Hematopoietic multipotent progenitor cell treated with erythropoietin and hydrocortisone succinate and interleukin-3 and kit ligand, for 15 days (in vitro differentiated cells): Measurements from ENCODE around the gene ADAM19.

ENCODE experiments used
- DNase-seq: peaks from one replicate; pipeline ENCODE4 v3.0.0-alpha.2; 2015; ENCODE audit warnings: low spot score

The ADAM19 gene

GRCh38 chr5:157542282-157543000, 33.1 kb downstream of the ADAM19 start:
- no peak for DNase-seq

- no peak for DNase-seq
Measured at GRCh38 chr5:157541447-157542118, 34.0 kb downstream of the ADAM19 start.

DNA sequence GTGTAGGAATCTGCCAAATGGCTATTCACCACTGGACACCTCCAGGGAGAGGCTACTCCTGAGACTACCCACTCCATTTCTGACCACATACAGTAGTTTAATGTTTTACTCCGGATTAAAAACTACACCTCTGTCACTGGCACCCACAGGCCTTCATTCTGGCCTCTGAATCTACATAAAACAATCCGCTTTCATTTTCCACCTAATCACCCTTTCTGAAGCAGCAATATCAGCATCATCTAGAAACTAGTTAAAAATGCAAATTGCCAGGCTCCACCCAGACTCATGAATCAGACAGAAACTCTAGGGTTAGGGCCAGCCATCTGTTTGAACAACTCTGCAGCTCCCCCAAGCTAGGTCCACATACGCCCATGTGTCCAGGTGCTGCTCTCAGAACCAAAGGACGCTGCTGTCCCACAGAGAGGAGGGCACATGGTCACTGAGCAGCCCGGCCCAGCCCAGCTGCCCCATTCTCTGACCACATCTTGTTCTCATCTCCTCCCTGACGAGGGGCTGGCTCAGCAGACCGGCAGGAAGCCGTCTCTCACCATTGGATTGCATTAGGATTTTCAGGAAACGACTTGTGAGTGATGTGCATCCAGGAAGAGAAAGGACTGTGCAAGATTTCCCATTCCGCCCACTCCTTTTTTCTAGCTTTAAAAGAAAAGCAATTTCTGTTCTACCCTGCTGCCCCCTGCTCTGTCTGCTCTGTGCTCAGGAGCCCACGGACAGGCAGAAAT, 34.7 kb downstream of the ADAM19 start:
- no peak for DNase-seq

DNA sequence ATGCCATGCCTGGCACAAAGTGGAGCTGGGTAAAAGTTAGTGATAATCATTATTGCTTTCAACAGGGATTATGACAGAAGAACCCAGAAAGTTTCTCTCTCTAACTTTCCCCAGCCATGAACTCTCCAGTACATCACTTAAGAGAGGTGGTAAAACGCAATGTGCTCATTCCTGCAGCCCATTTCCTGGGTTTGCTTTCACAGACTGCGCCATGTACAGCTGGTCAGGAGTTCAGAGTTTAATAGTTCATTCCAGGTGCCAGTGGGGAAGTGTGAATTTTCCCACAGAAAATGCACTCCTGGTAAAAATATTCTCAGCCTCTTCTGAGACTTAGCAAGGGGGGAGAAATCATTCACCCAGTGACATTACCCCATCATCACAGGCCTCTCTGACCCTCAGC, 35.5 kb downstream of the ADAM19 start:
- DNase-seq = no peak

DNA sequence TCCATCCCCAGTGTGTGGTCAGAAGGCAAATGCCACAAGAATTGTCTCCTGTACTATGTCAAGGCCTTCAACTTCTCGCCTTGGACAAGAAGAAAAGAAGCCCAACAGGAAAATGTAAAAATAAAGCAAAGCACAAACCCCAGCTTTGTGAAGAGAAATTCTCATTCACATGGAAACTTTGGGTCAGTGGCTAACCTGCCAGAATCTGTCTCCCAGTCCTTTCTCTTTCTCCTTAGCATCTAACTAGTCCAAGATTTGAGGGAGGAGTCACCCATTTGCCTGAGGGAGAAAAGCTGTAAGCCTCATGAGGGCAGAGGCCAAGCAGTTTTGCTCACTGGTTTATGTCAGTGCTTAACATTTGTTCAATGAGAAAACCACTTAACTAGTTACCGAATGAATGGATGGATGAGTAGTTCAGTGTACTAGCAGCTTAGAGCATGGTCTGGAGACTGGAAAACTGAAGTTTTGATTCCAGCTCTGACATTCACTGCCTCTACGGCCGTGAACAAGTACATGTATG, 36.0 kb downstream of the ADAM19 start:
- no peak for DNase-seq

DNA sequence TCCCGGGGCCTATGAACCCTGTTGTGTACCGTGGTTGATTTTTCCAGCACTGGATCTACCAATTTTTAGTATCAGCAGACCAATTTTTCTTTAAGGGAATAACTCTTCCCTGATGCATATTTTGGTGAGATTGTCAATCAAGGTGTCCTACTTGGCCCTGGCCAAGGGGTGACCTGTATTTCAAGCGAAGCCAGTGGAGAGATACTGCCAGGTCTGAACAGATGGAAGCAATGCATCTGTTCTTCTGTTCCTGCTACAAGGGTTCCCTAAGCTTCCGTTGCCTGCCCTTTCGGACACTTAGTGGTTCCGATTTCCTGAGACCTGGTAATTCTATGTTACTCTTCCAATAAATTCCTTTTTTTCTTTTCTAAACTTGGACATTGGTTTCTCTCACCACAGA, 37.3 kb downstream of the ADAM19 start:
- no peak for DNase-seq

DNA sequence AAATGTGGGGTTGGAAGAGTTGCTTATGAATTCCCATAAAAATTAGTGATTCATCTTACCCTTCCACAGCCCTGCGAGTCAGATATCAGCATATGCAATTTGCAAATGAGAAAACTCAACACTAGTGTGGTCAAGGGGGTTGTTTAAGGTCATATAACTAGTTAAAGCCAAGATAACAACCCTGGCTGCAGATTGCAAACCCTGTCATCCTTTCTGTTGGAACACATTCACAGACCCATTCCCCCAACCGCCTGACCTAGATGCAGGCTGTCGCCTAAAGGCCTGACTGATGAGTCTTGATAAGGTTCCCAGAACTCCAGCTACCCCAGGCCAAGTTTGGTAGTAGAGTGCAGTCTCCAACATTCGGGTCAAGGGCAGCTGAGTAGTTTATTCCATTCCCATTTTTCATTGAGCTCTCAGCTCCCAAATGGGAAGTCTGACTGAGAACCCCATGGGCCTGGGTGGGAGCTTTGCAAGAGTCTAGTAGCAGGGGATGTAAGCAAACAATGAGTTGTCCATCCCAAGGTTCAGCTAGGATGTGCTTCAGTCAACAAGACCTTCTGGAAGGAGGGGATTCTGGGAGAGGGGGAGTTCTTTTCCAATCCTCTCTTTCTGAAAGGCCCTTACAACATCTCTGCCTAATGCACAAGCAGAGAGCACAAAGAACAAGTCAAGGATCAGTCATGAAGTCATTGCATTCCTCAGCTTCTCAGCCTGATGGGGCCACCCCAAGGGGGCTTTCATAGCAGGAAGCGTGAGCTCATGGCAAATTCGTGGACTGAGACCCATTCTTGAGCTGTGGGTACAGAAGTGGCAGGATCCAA, 40.3 kb downstream of the ADAM19 start:
- DNase-seq = no peak

GRCh38 chr5:157533011-157533481, 42.5 kb downstream of the ADAM19 start:
- no peak for DNase-seq

GRCh38 chr5:157532022-157532421, 43.6 kb downstream of the ADAM19 start:
- DNase-seq = no peak

DNA sequence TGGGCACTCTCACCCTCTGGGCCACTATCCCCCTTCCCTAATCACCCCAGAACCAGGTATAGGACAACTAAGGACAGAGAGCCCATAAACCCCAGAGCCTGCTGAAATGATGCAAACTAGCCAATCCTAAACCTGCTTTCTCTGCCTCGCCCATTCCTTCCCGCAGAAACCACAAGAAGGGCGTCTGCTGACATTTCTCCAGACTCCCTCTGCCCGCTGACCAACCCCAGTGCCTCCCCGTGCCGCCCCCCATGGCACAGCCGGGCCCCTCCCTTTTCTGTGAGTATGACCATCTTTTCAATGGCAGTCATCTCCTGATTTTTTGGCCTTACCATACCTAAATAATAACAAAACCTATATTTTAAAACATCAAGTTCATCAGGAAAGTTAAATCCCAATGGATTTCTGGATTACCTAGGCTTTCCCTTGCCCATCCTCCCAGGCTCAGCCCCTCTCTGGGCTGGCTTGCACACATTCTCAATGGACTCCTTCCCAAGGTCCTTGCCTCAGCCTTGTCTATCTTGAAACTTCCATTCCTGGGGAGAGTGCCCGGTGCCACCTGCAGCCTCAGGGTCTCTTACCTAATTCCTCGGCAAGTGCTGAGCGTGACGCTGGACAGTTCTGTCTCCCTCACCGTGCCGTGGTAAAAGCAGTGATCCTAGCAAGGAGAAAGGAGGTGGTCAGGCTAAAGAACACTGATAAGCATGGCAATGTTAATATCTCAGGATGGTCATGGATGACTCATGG, 45.2 kb downstream of the ADAM19 start:
- DNase-seq = no peak

DNA sequence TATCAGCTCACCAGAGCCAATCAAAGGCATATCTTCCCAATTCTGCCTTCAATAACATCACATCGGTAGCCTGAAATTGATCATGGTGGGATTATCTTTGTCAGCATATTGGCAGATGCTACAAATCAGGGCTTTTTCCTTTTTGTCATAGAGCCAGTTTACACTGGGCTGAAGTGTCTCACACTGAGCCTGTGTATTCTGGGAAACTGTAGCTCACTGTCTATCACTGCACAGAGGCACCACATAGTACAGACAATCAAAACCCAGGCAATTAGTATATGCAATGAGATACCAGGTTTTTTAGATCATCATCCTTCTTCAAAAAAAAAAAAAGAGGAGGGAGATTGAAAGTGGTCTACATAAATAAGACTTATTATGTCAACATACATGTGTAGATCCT, 46.6 kb downstream of the ADAM19 start:
- DNase-seq = no peak

DNA sequence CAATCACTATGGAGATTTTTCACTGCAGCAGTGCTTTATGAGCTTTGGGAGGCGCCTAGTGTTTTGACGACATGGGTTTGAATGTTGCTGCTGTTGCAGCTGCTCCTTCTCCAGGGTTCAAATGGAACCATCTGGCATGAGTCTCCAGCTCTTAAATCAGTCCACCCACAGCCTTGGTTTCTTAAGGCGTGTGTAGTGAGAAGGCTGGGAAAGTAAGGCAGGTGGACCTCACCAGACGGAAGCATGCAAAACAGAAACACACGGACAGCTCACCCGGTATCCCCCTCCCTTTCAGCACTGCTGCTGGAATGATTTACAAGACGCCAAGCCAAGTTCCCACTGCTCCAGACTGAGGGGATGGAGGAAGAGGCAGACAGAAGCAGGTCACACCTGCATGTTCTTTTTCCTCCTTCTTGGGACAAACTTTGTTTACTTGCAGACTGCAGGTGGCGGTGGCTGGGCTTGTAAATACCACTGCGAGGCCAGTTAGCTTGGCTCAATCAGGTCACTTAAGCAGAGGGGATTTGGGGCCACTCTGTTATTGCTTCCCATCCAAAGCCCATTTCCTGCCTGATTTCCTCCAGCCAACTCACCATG, 47.4 kb downstream of the ADAM19 start:
- no peak for DNase-seq

- DNase-seq = no peak
Measured at GRCh38 chr5:157524887-157525286, 50.7 kb downstream of the ADAM19 start.

GRCh38 chr5:157523976-157524375, 51.6 kb downstream of the ADAM19 start:
- no peak for DNase-seq

GRCh38 chr5:157521704-157522029, 53.9 kb downstream of the ADAM19 start:
- no peak for DNase-seq

GRCh38 chr5:157520911-157521703, 54.5 kb downstream of the ADAM19 start:
- no peak for DNase-seq

DNA sequence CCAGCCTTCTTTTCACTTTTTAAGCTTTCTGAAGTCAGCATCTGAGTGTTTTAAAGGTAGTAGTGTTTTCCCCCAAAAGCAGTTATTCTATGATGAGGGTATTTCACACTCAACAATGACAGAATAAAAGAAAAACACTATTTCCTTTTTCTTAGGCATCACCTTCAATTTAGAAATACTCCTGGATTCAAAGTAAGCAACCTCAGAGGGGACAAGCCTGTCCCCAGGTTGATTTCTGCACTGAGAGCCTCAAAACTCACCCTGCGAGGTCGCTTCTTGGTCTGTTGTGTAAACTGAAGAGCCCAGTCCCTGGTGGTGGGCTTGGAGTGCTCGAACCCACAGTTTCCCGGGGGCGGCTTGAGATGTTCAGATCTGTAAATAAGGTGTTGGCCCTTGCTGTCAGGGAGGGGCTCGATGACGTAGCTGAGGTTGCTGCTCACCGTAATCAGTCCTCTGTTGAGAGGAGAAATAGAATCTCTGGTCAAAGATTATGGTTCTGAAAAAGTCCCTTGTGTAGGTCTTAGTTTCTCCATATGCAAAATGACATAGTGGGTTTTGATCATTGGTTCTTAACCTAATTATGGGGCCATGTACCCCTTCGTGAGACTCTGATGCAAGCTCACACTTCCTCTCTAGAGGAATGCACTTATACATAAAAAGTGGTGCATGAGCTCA, 55.9 kb downstream of the ADAM19 start:
- no peak for DNase-seq

DNA sequence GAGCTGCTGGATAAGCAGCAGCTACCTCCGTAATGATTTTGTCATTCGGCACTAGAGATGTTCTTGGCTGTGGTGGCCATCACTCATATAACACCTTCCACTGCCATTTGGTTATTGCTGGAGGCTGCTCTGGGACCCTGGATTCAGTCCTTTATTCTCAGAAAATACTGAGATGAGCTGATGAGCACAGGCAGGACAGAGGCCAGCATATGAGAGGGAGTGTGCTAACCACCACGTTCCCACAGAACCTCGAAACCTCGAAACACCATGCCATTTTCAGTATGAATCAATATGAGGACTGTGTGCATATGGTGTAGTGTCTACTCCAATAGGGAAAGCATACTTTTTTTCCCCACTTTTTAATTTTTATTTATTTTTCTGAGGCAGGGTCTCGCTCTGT, 56.6 kb downstream of the ADAM19 start:
- DNase-seq = no peak

DNA sequence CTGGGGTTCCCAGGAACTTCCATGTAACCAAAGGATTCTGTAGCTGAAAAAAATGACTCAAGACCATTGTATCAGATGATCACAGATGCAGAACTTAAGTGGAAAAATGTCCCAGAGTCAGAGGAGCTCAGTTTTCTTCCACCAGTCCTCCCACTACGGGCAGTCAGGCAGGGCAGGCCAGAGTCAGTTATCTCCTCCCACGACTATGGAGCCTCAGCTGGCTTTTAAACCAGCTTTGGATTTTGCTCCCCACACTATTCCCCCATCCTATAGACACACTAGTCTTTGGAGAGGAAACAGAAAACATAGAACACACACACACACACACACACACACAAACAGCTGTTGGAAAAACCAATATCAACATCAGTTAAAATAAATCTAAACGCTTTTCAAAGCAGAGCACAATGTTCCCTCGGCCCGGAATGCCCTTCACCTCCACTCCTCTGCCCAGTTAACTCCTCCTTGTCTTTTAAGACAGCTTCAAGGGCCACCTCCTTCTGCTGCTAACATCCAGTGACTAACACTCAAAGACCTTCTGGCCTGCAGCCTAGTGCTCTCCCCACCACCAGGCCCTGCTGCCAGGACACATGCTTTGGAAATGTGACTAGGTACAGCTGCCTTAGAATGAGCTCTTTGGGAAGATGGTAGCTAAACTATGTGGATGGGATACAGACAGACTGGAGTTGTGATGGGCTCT, 58.8 kb downstream of the ADAM19 start:
- no peak for DNase-seq
